ENCODE data around the gene CHD6. TPM values are rescaled to one million over a fixed set of nuclear protein-coding genes. Genes with fewer than 3 reads are reported as not detected.

CHD6 gene
- total and polyA plus RNA-seq, 4 donors: 31.5 to 81.0 (median 49.7) TPM

DNA sequence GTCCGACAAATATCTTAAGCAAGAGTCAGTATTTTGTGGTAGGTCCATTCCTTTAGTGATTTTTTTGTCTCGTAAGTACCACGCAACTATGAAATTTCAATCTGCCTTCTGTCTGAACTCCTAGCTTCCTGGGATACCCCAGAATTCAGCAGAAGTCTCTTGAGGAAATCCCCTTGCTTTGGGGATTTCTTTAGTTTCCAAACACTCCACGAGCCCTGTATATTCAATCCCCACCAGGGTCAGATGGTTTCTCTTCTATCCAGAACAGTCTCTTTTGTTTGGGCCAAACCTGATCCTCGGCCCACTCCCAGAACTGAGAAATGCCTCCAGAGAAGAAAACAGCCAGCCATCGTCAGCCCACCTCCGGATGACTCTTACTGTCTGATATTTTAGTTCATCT lies 113.0 kb downstream of the CHD6 start:
- Histone ChIP-seq H3K4me3 (ENCODE audit: low read depth, low read length) (no peak overlapping the region), H3K36me3 (ENCODE audit: control insufficient read depth, insufficient read depth, low read length) (no peaks in the 10 kb centered on the region), H3K27ac (ENCODE audit: low read depth, low read length) (no peak overlapping the region), H3K27me3 (ENCODE audit: control insufficient read depth, insufficient read depth, low read length) (no peaks in the 10 kb centered on the region), H3K4me1 (ENCODE audit: control insufficient read depth, insufficient read depth, low read length) (peaks cover 8% of the 10 kb centered on the region), H3K9me3 (ENCODE audit: control insufficient read depth, insufficient read depth, low read length) (no peaks in the 10 kb centered on the region)
- WGBS (ENCODE audit: insufficient coverage): 96% methylated on average over 3 of the region's 7 CpGs
- no peak for DNase-seq (ENCODE audit: low read depth in 4 of 6, low spot score in 6 of 6)

DNA sequence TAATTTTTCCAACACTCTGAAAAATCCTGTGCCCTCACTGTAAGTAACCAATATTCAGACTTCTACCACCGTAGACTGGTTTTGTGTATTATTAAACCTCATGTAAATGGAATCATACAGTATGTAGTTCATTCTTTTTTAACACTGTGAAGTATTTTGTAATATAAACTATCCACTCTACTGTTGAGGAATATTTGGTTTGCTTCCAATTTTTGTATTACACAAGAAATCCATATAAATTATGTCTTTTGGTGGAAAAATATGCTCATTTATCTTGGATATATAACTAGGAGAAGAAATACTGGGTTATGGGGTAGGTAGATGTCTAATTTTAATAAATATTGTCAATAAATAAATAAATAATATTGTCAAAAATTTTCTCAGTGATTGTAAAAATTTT lies 116.8 kb downstream of the CHD6 start:
- no peak overlapping the region for H3K4me3 ChIP-seq (ENCODE audit: low read depth, low read length)
- no peak for DNase-seq (ENCODE audit: low read depth in 4 of 6, low spot score in 6 of 6)
- no CpG with 5 or more reads among the region's 1 CpG for WGBS (ENCODE audit: insufficient coverage)
- no peaks in the 10 kb centered on the region for H3K9me3 ChIP-seq (ENCODE audit: control insufficient read depth, insufficient read depth, low read length)
- H3K27me3 ChIP-seq (ENCODE audit: control insufficient read depth, insufficient read depth, low read length): no peaks in the 10 kb centered on the region
- no peak overlapping the region for H3K27ac ChIP-seq (ENCODE audit: low read depth, low read length)
- no peaks in the 10 kb centered on the region for H3K36me3 ChIP-seq (ENCODE audit: control insufficient read depth, insufficient read depth, low read length)
- no peaks in the 10 kb centered on the region for H3K4me1 ChIP-seq (ENCODE audit: control insufficient read depth, insufficient read depth, low read length)

DNA sequence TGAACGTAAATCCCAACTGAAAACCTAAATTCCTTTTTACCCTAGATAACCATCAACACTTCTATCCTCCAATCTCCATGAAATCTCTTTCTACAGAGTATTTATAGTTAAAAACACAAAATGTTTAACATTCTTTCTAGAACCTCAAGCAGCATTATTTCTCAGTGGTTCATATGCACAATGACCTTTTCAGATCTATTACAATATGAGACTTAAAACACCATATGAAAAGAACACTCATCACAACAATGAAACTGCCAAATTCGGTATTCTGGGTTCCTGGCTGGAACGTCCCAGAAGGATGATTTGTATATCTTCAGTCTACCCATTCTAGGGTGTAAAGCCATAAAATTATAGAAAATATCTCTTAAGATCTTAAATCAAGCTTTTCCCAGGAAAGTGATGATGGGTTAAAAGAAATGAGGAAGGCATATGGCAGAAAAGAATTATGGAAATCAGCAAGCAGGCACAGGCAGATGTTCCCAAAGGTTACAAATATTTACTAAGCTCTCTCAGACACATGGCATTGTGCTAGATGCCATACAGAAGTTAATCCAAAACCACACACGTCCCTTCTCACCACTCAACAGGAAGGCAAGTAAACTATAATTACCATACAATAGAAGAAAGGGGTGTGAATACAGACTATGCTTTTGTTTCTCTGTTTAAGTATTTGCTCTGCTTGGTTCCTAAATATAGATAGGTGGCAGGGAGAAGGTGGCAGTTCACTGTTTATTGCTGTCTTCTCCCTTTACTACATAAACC lies 118.0 kb downstream of the CHD6 start:
- Histone ChIP-seq H3K36me3 (ENCODE audit: control insufficient read depth, insufficient read depth, low read length) (no peaks in the 10 kb centered on the region), H3K4me1 (ENCODE audit: control insufficient read depth, insufficient read depth, low read length) (no peaks in the 10 kb centered on the region), H3K27ac (ENCODE audit: low read depth, low read length) (no peak overlapping the region), H3K27me3 (ENCODE audit: control insufficient read depth, insufficient read depth, low read length) (no peaks in the 10 kb centered on the region), H3K9me3 (ENCODE audit: control insufficient read depth, insufficient read depth, low read length) (no peaks in the 10 kb centered on the region), H3K4me3 (ENCODE audit: low read depth, low read length) (no peak overlapping the region)
- DNase-seq (ENCODE audit: low read depth in 4 of 6, low spot score in 6 of 6): no peak
- no CpG with 5 or more reads among the region's 4 CpGs for WGBS (ENCODE audit: insufficient coverage)

DNA sequence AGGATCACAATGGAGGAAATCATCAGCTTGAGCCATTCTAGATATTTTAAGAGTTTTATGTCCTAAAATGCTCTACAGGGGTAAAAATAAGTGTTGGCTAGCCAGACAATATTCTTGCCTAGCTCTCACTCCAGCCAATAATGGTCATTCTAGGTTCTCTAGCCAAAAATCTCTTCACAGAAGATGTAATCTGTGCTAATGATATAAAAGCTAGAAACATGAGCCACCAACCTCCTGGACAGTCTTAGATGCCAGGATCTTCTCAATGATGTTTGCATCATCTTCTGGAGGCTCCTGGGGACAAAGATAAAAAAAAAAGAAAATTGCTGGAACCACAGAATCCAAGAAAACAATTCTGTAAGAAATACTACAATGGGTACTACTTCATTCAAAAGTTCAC lies 119.1 kb downstream of the CHD6 start:
- no peaks in the 10 kb centered on the region for H3K4me1 ChIP-seq (ENCODE audit: control insufficient read depth, insufficient read depth, low read length)
- H3K36me3 ChIP-seq (ENCODE audit: control insufficient read depth, insufficient read depth, low read length): no peaks in the 10 kb centered on the region
- no peak overlapping the region for H3K4me3 ChIP-seq (ENCODE audit: low read depth, low read length)
- DNase-seq (ENCODE audit: low read depth in 4 of 6, low spot score in 6 of 6): no peak
- H3K9me3 ChIP-seq (ENCODE audit: control insufficient read depth, insufficient read depth, low read length): no peaks in the 10 kb centered on the region
- H3K27me3 ChIP-seq (ENCODE audit: control insufficient read depth, insufficient read depth, low read length): no peaks in the 10 kb centered on the region
- no peak overlapping the region for H3K27ac ChIP-seq (ENCODE audit: low read depth, low read length)

DNA sequence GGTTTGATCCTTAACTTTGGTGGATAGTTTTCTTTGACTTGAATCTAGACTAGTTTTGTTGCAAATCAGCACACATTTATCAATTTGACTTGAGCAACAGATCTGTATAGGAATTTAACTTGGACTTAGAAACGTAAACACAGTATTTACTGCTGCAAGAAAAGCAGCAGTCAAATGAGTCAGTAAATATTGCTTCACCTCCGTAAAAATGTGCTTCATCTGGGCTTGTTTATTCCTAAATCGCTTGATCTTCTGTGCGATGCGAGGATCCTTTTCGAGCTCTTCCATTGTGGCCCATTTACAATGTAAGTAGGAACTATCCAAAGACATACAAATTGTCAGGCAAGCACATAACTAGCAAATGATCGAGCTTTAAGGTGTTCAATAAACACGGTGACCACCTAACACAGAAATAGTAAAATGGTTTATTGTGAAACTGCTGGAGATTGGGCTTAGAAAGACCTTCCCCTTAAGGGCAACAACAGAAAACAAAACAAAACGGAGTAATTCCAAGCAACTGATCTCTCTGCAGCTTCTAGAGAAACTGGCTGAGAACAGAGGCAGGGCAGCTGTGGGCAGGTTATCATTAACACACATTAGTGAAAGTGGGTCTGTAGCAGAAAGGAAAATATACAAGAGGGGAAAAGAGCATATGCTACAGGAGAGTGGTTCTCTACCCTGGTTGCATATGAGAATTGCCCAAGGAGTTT lies 120.8 kb downstream of the CHD6 start:
- Histone ChIP-seq H3K4me3 (ENCODE audit: low read depth, low read length) (no peak overlapping the region), H3K27ac (ENCODE audit: low read depth, low read length) (no peak overlapping the region), H3K9me3 (ENCODE audit: control insufficient read depth, insufficient read depth, low read length) (no peaks in the 10 kb centered on the region), H3K4me1 (ENCODE audit: control insufficient read depth, insufficient read depth, low read length) (no peaks in the 10 kb centered on the region), H3K27me3 (ENCODE audit: control insufficient read depth, insufficient read depth, low read length) (no peaks in the 10 kb centered on the region), H3K36me3 (ENCODE audit: control insufficient read depth, insufficient read depth, low read length) (peaks cover 3% of the 10 kb centered on the region)
- no peak for DNase-seq (ENCODE audit: low read depth in 4 of 6, low spot score in 6 of 6)
- 89% methylated on average over 4 of the region's 9 CpGs for WGBS (ENCODE audit: insufficient coverage)

DNA sequence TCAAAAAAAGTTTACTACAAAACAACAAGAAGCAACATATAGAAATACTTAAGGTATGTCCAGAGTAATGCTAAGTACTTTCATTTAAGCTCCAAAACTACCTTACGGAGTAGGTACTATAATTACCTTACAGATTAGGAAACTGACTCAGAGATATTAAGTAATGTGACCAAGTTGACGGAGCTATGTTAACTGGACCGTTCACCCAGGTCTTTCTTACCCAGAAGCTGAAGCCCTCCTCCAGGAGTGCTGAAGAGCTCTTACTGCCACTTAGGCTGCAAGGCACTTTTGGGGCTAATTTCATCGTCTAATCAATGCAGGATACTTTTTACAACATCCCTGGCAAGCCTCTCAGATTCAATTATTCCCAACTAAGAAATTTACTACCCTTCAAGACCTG lies 123.7 kb downstream of the CHD6 start:
- H3K27ac ChIP-seq (ENCODE audit: low read depth, low read length): no peak overlapping the region
- no peak for DNase-seq (ENCODE audit: low read depth in 4 of 6, low spot score in 6 of 6)
- H3K9me3 ChIP-seq (ENCODE audit: control insufficient read depth, insufficient read depth, low read length): no peaks in the 10 kb centered on the region
- H3K4me1 ChIP-seq (ENCODE audit: control insufficient read depth, insufficient read depth, low read length): no peaks in the 10 kb centered on the region
- 76% methylated on average over 3 of the region's 4 CpGs for WGBS (ENCODE audit: insufficient coverage)
- H3K36me3 ChIP-seq (ENCODE audit: control insufficient read depth, insufficient read depth, low read length): peaks cover 14% of the 10 kb centered on the region
- no peak overlapping the region for H3K4me3 ChIP-seq (ENCODE audit: low read depth, low read length)
- H3K27me3 ChIP-seq (ENCODE audit: control insufficient read depth, insufficient read depth, low read length): no peaks in the 10 kb centered on the region

DNA sequence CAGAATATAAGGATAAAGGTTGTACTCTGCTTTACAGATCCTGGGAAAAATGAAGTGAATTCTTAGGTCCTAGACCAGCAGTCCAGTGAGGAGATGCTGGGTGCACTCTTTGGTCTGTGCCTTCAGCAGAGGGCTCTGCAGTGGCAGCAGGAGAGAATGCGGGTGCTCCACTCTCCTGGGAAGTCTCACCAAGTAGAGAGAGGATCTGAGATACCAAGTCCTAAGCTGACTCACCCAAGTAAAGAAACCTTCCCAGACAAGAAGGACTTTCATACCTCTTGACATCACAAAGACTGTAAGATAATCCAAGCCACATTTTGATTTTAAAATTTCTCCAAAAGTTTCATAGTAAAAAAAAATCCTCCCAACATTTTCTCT lies 134.6 kb downstream of the CHD6 start:
- Histone ChIP-seq H3K27ac (ENCODE audit: low read depth, low read length) (no peak overlapping the region), H3K9me3 (ENCODE audit: control insufficient read depth, insufficient read depth, low read length) (no peaks in the 10 kb centered on the region), H3K4me3 (ENCODE audit: low read depth, low read length) (no peak overlapping the region), H3K27me3 (ENCODE audit: control insufficient read depth, insufficient read depth, low read length) (no peaks in the 10 kb centered on the region), H3K4me1 (ENCODE audit: control insufficient read depth, insufficient read depth, low read length) (no peaks in the 10 kb centered on the region), H3K36me3 (ENCODE audit: control insufficient read depth, insufficient read depth, low read length) (peaks cover 3% of the 10 kb centered on the region)
- WGBS (ENCODE audit: insufficient coverage): no CpG with 5 or more reads among the region's 1 CpG
- no peak for DNase-seq (ENCODE audit: low read depth in 4 of 6, low spot score in 6 of 6)

DNA sequence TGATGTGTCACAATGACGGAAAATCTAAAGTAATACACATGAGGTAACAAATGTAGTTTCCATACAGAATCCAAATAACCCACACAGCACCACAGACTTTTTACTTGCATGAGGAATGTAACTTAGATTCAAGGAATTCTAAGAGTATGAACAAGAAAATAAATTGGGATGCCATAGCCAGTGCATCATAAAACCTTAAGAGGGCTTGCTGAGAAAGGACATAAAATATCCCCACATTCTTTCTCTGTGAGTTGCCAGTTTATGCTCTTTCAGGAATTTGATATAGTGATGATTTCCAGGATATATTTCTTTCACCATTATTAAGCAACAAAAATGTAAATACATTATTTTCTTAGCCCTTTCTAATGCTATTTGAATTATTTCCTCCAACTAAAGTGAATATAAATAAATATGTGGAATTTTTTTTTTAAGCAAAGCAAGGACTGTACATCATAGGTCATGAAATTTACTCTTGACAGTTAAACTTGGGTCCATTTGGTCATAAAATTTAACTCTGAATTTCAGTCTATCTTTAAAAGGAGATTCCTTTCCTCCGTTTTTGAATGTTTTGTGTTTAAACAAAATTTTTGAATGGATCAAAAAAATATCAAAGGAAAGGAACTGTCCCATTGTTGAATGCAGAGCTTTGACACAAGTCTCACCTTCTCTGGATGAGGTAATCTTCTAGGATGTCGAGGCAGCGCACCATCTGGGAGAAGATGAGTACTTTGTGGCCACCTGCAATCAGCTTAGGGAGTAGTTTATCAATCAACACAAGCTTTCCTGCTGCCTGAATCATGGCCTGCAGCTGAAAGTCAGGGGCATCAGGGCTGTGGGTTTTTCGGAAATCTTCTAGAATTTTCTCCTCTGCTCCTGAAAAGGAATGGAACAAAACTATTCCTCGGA lies 135.3 kb downstream of the CHD6 start:
- Histone ChIP-seq H3K4me3 (ENCODE audit: low read depth, low read length) (no peak overlapping the region), H3K9me3 (ENCODE audit: control insufficient read depth, insufficient read depth, low read length) (no peaks in the 10 kb centered on the region), H3K36me3 (ENCODE audit: control insufficient read depth, insufficient read depth, low read length) (no peaks in the 10 kb centered on the region), H3K4me1 (ENCODE audit: control insufficient read depth, insufficient read depth, low read length) (no peaks in the 10 kb centered on the region), H3K27ac (ENCODE audit: low read depth, low read length) (no peak overlapping the region), H3K27me3 (ENCODE audit: control insufficient read depth, insufficient read depth, low read length) (no peaks in the 10 kb centered on the region)
- 90% methylated on average over 4 of the region's 6 CpGs for WGBS (ENCODE audit: insufficient coverage)
- no peak for DNase-seq (ENCODE audit: low read depth in 4 of 6, low spot score in 6 of 6)

DNA sequence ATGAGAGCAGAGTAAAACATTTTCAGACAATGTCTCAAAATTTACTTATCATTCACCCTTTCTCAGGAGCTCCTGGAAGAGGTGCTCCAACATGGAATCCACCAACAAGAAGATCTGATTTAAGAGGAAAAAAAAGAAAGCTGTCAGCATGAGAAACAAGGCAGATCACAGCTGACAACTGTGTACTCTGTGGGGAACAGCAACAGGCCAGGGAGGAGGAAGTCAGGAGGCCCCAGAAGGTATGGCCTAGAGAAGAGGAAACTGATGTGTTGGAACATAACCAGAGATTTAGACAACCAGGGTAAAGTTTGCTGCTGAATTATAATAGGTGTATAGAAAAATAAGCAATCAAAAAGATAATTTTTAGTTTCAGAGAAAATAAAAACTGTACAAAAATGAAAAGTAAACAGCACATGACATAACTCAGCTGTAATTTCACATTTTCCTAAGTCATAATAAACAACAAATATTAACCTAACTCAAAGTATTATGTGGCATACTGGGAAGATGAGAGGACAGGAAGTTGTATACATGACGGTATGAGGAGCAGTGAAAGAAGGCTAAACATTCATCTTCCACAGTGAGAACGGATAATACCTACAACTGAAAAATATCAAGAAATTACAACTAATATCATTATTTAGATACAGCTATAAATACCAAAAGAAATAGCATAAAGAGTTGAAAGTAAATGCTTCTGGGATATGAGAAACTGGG lies 138.0 kb downstream of the CHD6 start:
- H3K4me1 ChIP-seq (ENCODE audit: control insufficient read depth, insufficient read depth, low read length): peaks cover 2% of the 10 kb centered on the region

More for the DNA sequence above, 138.0 kb downstream of the CHD6 start:
- no peaks in the 10 kb centered on the region for H3K9me3 ChIP-seq (ENCODE audit: control insufficient read depth, insufficient read depth, low read length)
- WGBS (ENCODE audit: insufficient coverage): no CpG with 5 or more reads among the region's 2 CpGs
- H3K4me3 ChIP-seq (ENCODE audit: low read depth, low read length): no peak overlapping the region
- peaks cover 2% of the 10 kb centered on the region for H3K36me3 ChIP-seq (ENCODE audit: control insufficient read depth, insufficient read depth, low read length)
- H3K27me3 ChIP-seq (ENCODE audit: control insufficient read depth, insufficient read depth, low read length): no peaks in the 10 kb centered on the region
- H3K27ac ChIP-seq (ENCODE audit: low read depth, low read length): no peak overlapping the region
- no peak for DNase-seq (ENCODE audit: low read depth in 4 of 6, low spot score in 6 of 6)
